ENCODE results near the gene PREP. TPM values are rescaled to one million over a fixed set of nuclear protein-coding genes. Genes with fewer than 3 reads are reported as not detected.
"Not testable (repeated sequence)": the region's sequence is repeated elsewhere in the genome, so short reads cannot be mapped to it uniquely, and the experiment has no call there.

The PREP gene
- total RNA-seq, 1 donor from 2014 or later, result 55.2 TPM

DNA sequence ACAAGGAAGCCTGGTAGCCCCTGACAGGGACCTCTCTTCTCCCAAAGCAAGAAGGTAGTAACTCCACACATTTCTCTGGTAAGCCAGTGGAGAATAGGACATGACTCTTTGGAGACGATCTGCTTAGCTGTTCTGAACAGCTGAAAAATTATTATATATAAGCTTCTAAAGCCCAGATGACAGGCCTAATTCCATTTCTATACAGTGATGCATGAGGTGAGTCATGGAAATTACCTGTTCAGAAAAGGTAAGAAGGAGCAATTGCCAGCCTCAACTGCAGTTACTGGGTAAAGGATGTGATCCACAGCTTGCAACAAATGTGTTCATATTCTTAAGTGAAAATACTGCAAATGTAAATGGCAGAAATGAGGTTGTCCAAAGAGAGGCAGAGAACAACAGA, 54.0 kb downstream of the PREP start:
- intact Hi-C loops (cut with micrococcal nuclease), result no loop called here

DNA sequence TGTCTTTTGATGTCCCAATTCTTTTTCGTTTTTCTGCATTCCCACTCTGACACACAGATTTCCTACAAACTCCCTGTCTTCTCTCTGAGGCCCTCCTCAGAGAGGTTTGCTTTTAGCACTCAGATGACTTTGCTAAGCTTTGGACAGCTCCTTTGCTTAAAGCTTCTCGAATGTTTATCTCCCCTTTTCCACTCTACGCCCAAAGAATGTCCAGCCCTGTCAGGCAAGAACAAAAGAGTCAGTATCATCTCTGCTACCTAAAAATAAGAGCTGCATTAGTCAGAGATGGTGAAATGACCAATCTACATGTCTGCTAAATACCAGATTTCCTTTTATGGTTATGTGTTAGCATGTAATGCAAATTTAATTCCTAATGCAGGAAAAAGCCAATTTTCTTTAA, 56.8 kb downstream of the PREP start:
- no peak for DNase-seq
- H3K4me1 Mint-ChIP-seq, result peaks cover 2% of the 10 kb centered on the region
- H3K4me3 Mint-ChIP-seq, result no peak overlapping the region
- peaks cover 40% of the 10 kb centered on the region for H3K36me3 Mint-ChIP-seq (ENCODE audit: low read depth)
- H3K9me3 Mint-ChIP-seq, result no peaks in the 10 kb centered on the region
- H3K27me3 Mint-ChIP-seq, result no peaks in the 10 kb centered on the region
- no peak overlapping the region for H3K27ac Mint-ChIP-seq
- intact Hi-C loops (cut with micrococcal nuclease), result no loop called here

More for the DNA sequence above, 54.0 kb downstream of the PREP start:
- H3K27ac Mint-ChIP-seq, result no peak overlapping the region
- DNase-seq, result no peak
- H3K9me3 Mint-ChIP-seq, result no peaks in the 10 kb centered on the region
- no peak overlapping the region for H3K4me3 Mint-ChIP-seq
- H3K27me3 Mint-ChIP-seq, result no peaks in the 10 kb centered on the region
- H3K4me1 Mint-ChIP-seq, result no peaks in the 10 kb centered on the region
- peaks cover 44% of the 10 kb centered on the region for H3K36me3 Mint-ChIP-seq (ENCODE audit: low read depth)

DNA sequence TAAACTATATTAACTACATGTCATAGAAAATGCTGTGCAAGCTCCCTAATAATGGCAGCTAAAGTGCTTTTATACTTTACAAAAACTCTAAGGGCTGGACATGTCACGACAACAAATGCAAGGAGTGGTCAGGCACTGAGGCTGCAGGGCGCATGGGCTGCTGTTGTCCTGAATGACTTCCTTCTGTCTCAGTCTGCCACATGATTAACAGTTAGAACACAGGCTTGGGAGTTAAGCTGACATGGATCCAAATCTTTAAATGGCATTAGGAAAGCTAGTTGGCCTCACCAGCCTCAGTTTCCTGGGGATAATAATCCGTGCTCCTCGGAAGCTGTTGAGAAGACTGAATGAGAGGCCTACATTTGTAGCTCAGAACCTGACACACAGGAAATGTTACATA, 57.4 kb downstream of the PREP start:
- Mint-ChIP-seq H3K4me3 (no peak overlapping the region), H3K36me3 (ENCODE audit: low read depth) (peaks cover 40% of the 10 kb centered on the region)

DNA sequence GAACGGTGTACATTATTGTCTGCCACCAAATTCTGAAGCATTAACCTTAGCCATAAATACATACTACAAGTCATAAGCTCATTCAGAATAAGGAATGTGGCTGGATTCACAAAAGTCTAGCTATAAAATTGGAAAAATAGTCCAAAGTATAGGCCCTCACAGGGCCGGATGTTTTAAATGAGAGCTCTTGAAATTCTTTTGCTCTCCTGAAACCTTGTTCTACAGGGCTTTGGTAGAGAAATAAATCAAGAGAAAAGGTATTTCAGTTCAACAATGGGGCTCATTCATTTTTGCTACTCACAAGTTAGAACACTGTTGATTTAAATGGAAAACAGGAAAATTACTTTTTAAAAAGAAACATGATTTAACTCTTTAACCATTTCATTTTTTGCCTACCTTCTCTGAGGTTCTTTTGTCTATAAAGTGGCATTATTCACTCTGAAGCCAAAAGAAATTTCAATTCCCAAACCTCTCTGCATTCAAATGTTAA, 58.0 kb downstream of the PREP start:
- H3K4me3 Mint-ChIP-seq, result no peak overlapping the region

More for the DNA sequence above, 57.4 kb downstream of the PREP start:
- Mint-ChIP-seq H3K4me1 (peaks cover 4% of the 10 kb centered on the region), H3K27me3 (no peaks in the 10 kb centered on the region), H3K9me3 (no peaks in the 10 kb centered on the region), H3K27ac (no peak overlapping the region)
- intact Hi-C loops (cut with micrococcal nuclease), result no loop called here
- no peak for DNase-seq

DNA sequence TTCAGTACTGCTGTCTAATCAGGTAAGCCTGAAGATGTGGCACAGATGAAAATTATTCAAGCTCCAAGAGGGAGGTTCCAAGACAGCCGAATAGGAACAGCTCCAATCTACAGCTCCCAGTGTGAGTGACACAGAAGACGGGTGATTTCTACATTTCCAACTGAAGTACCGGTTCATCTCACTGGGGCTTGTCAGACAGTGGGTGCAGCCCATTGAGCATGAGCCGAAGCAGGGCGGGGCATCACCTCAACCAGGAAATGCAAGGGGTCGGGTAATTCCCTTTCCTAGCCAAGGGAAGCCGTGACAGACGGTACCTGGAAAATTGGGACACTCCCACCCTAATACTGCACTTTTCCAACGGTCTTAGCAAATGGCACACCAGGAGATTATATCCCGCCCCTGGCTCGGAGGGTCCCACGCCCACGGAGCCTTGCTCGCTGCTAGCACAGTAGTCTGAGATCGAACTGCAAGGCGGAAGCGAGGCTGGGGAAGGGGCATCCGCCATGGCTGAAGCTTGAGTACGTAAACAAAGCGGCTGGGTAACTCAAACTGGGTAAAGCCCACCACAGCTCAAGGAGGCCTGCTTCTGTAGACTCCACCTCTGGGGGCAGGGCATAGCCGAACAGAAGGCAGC, 64.4 kb downstream of the PREP start:
- H3K27me3 Mint-ChIP-seq; H3K4me1 Mint-ChIP-seq; H3K27ac Mint-ChIP-seq; DNase-seq; H3K9me3 Mint-ChIP-seq; intact Hi-C loops (cut with micrococcal nuclease); H3K4me3 Mint-ChIP-seq: not testable (repeated sequence)
- H3K36me3 Mint-ChIP-seq (ENCODE audit: low read depth), result peaks cover 39% of the 10 kb centered on the region

More for the DNA sequence above, 58.0 kb downstream of the PREP start:
- DNase-seq, result no peak
- intact Hi-C loops (cut with micrococcal nuclease), result no loop called here
- Mint-ChIP-seq H3K9me3 (no peaks in the 10 kb centered on the region), H3K36me3 (ENCODE audit: low read depth) (peaks cover 40% of the 10 kb centered on the region), H3K4me1 (peaks cover 4% of the 10 kb centered on the region), H3K27me3 (no peaks in the 10 kb centered on the region), H3K27ac (no peak overlapping the region)

DNA sequence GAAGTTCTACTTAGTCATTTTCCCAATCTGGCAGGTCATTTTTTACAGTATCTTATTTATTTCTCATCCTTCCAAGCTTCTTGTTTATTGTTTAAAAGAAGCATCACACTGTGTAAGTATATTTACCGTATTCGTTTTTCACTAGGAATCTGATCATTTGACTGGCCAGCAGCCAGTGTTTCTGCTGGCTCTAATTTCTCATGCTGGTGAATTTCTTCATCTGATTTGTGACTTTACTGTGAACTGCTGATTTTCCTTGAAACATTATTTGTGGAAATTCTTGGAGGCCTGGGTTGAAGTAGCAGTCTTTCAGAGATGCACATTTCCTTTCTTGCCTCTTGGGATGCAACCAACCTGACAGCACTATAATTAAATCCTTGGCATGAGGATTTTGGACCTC, 65.9 kb downstream of the PREP start:
- H3K27me3 Mint-ChIP-seq, result no peaks in the 10 kb centered on the region
- no peak overlapping the region for H3K4me3 Mint-ChIP-seq
- intact Hi-C loops (cut with micrococcal nuclease), result no loop called here
- DNase-seq, result no peak
- H3K36me3 Mint-ChIP-seq (ENCODE audit: low read depth), result peaks cover 37% of the 10 kb centered on the region
- peaks cover 4% of the 10 kb centered on the region for H3K4me1 Mint-ChIP-seq
- no peak overlapping the region for H3K27ac Mint-ChIP-seq
- H3K9me3 Mint-ChIP-seq, result no peaks in the 10 kb centered on the region

DNA sequence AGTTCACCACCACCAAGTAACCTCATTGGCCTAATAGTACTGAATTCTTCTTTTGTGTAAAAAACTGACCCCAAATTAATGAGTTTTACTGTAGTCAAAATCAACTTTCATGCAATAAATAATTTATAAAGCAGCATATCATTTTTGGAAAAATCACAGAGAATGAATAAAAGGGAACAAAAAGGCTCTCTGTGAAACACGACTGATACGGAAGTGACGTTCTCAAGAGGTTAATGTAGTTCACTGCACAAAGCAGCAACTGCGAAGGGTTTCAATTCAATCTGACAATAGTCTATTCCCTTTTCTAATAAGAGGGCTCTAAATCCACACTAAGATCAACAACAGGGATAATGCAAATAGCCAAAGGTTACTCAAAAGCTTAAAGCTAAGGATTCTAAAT, 70.3 kb downstream of the PREP start:
- intact Hi-C loops (cut with micrococcal nuclease), result no loop called here
- H3K9me3 Mint-ChIP-seq, result no peaks in the 10 kb centered on the region
- no peaks in the 10 kb centered on the region for H3K27me3 Mint-ChIP-seq
- DNase-seq, result no peak
- peaks cover 45% of the 10 kb centered on the region for H3K36me3 Mint-ChIP-seq (ENCODE audit: low read depth)
- no peak overlapping the region for H3K27ac Mint-ChIP-seq
- H3K4me1 Mint-ChIP-seq, result peaks cover 3% of the 10 kb centered on the region
- H3K4me3 Mint-ChIP-seq, result no peak overlapping the region

DNA sequence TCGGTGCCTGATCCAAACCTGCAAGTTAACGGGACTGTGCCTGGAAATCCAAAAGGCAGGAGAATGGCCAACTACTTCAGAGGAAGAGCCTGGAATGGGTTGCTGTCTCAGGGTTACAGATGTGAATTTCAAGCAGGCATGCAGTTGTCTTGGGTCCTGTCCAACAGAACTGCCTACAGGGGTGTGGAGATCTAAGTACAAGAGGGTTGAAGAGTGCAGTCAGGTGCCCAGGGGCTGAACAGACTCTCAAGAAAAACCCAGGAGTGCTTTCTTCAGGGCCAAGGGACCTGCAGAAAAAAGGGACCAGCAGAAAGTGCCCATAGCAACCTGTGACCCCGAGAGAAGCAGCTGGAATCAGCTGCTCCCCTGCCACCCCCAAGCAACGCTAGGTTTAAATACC, 71.0 kb downstream of the PREP start:
- intact Hi-C loops (cut with micrococcal nuclease), result no loop called here
- no peak overlapping the region for H3K4me3 Mint-ChIP-seq

DNA sequence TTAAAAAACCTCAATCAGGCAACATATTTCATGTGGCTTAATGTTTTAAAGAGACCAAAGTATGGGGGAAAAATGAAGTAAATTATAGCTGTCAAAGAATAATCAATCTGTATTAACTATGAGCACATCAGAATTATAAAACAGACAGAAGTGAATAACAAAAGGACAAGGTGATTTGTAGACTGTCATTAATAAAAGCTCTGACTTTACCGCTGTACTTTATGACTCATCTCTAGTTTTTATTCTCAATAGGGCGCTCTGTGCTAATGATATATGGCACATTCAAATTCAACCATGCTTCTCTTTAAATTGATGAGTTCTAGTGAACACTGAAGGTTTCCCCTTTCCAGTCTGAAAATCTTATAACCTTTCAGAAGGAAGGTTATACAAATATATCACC, 72.0 kb downstream of the PREP start:
- no peak for DNase-seq
- H3K36me3 Mint-ChIP-seq (ENCODE audit: low read depth), result peaks cover 42% of the 10 kb centered on the region
- no peak overlapping the region for H3K27ac Mint-ChIP-seq
- no peaks in the 10 kb centered on the region for H3K9me3 Mint-ChIP-seq
- H3K4me3 Mint-ChIP-seq, result no peak overlapping the region
- intact Hi-C loops (cut with micrococcal nuclease), result no loop called here
- H3K27me3 Mint-ChIP-seq, result no peaks in the 10 kb centered on the region
- peaks cover 5% of the 10 kb centered on the region for H3K4me1 Mint-ChIP-seq

More for the DNA sequence above, 71.0 kb downstream of the PREP start:
- Mint-ChIP-seq H3K4me1 (peaks cover 3% of the 10 kb centered on the region), H3K27ac (no peak overlapping the region), H3K27me3 (no peaks in the 10 kb centered on the region), H3K36me3 (ENCODE audit: low read depth) (peaks cover 41% of the 10 kb centered on the region), H3K9me3 (no peaks in the 10 kb centered on the region)
- DNase-seq, result no peak

DNA sequence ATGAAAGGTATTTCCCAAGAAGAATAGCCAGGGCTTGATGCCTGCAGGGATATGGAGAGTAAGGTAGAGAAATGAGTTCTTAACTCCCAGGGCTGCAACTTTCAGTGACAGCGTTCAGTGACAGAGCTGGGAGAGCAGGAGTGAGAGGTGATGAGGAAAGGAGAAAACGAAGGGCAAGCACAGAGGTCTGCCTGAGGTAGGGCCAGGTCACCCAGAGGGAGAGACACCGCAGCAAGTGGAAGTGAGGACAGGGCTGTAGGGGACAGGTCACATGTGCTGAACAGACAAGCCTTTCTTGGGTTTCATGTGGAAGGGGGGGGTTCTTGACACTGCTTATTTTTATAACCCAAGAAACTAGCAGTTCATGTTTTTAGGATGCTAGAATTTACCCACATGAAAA, 72.5 kb downstream of the PREP start:
- peaks cover 46% of the 10 kb centered on the region for H3K36me3 Mint-ChIP-seq (ENCODE audit: low read depth)
- no peaks in the 10 kb centered on the region for H3K27me3 Mint-ChIP-seq
- DNase-seq, result no peak
- H3K9me3 Mint-ChIP-seq, result no peaks in the 10 kb centered on the region
- intact Hi-C loops (cut with micrococcal nuclease), result no loop called here
- no peak overlapping the region for H3K27ac Mint-ChIP-seq
- peaks cover 5% of the 10 kb centered on the region for H3K4me1 Mint-ChIP-seq
- no peak overlapping the region for H3K4me3 Mint-ChIP-seq

DNA sequence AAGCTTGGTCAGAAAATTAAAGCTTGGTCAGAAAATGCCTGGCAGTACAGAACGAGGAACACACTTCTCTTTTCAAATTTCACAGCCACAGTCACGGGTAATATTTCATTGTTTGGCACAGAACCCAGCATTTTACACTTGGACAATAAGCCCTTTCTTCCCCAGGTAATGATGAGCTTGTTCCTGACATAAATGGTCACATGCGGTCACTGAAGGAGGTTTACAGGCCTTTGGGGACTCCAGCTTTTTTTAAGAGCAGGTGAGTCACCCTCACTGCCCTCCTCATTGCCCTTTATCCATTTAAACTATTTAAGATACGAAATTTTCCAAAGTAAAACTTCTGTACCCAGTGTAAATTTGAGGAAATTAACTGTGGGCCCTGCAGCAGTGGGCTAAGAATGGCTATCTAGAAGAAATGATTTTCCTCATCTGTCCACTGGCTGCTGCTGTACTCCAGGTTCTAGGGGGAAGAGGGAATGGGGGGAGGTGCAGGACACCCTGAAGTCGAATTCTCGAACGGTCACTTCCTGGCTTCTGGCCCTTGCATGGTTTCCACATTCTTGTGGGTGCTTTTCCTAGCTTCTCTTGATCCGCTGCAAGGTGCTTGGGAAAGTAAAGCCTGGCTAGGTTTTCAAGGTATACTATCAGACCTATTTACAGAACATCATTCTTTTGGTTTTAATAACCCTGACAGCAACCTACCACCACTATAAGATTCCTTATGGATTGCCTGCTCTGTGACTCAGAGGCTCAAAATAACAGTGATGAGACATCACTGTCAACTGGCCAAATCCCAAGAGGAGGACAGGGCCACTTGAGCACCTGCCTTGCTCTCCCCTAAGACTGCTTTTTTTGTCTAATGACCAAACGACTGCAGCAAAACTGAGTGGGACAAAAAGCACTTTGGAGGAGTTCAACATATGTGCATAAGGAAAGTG, 75.8 kb downstream of the PREP start:
- intact Hi-C loops (cut with micrococcal nuclease), result no loop called here
- H3K36me3 Mint-ChIP-seq (ENCODE audit: low read depth), result peaks cover 45% of the 10 kb centered on the region
- no peak overlapping the region for H3K4me3 Mint-ChIP-seq
- H3K27me3 Mint-ChIP-seq, result no peaks in the 10 kb centered on the region
- H3K9me3 Mint-ChIP-seq, result no peaks in the 10 kb centered on the region
- H3K4me1 Mint-ChIP-seq, result peaks cover 5% of the 10 kb centered on the region
- H3K27ac Mint-ChIP-seq, result no peak overlapping the region
- DNase-seq, result no peak

DNA sequence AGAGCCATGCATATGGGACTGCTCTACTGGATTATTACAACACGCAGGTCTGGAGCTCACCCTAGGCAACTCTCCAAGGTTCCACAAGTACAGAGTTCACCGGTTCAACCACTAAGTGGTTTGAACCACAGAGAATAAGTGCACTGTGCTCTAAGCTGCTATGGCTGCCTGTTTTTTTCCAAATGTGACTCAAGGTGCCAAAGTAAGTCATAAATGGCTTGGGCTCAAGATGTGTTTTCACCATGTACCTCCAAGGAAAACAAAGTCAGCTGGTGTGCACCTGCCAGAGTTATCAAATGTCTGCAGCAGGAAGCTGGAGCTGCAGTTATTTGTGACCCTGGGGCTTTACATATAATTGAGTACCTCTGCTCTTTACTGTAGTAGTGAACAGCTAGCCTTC, 76.7 kb downstream of the PREP start:
- DNase-seq, result no peak
- no peaks in the 10 kb centered on the region for H3K9me3 Mint-ChIP-seq
- H3K4me3 Mint-ChIP-seq, result no peak overlapping the region
- H3K27ac Mint-ChIP-seq, result peak overlapping the region; percentile 23
- H3K27me3 Mint-ChIP-seq, result no peaks in the 10 kb centered on the region
- peaks cover 43% of the 10 kb centered on the region for H3K36me3 Mint-ChIP-seq (ENCODE audit: low read depth)
- peaks cover 5% of the 10 kb centered on the region for H3K4me1 Mint-ChIP-seq
- intact Hi-C loops (cut with micrococcal nuclease), result no loop called here

DNA sequence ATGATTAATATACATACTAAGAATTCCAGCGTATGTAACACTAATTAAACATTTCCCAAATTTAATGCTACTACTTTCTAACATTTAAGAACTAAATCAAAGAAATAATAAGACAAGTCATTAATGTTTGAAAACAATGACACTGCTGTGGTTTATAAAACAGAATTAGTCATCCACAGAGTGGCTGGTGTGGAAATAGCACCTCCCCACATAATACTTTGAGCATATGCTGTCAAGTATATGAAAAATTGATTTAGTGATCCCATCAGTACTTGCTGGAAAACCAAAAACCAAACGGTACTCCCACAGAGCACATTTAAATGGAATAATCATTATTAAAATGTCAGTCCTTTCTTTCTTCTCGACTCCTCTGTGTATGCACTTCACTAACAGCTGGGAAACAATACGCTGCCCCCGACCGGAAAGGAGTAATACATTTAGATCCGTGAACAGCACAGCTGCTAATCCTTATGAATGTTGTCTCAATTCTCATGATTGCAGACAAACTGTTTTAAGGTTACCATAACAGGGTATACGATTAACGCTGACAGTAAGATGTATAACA, 78.4 kb downstream of the PREP start:
- intact Hi-C loops (cut with micrococcal nuclease), result no loop called here
- peaks cover 33% of the 10 kb centered on the region for H3K36me3 Mint-ChIP-seq (ENCODE audit: low read depth)
- no peak for DNase-seq
- no peak overlapping the region for H3K4me3 Mint-ChIP-seq
- H3K27me3 Mint-ChIP-seq, result no peaks in the 10 kb centered on the region
- H3K4me1 Mint-ChIP-seq, result peaks cover 2% of the 10 kb centered on the region
- H3K27ac Mint-ChIP-seq, result no peak overlapping the region
- H3K9me3 Mint-ChIP-seq, result no peaks in the 10 kb centered on the region

Data from activated CD4-positive, alpha-beta T cell treated with anti-CD3 and anti-CD28 coated beads, Interleukin-2, amount 10 ng/mL, durations not matched to agents 24 days and 14 days (primary cell).